HCT116 (cell line): ENCODE results near the gene CHRNA5. TPM values are rescaled to one million over a fixed set of nuclear protein-coding genes. Genes with fewer than 3 reads are reported as not detected.

Experiments used
- ATAC-seq: fragments of 200-7000 bp; cut with Tn5 transposase; 2 replicates; pipeline ENCODE4 v1.9.1; 2020; ENCODE audit warnings: mild to moderate bottlenecking, moderate library complexity
- BruUV-seq: library from RNA; stranded (reverse); fragments of 400-500 nt; replicated peaks from 2 replicates; lab custom pipeline; 2021; lab: Mats Ljungman, UMichigan
- CTCF ChIA-PET: fragments of 300-600 bp; sonication (Branson Sonifier 250); formaldehyde crosslinking; loops from one replicate; lab custom pipeline; 2021; ENCODE audit warnings: antibody characterized with exemption; lab: Charles Lee
- POLR2A ChIA-PET: fragments of 300-600, 350-600 bp; sonication (Branson Sonifier 250); formaldehyde crosslinking; loops from one replicate; lab custom pipeline; 2021; ENCODE audit warnings: antibody characterized with exemption; lab: Charles Lee
- RAD21 ChIA-PET, 2 experiments: fragments of 300-600 bp; sonication (Branson Sonifier 250); formaldehyde crosslinking; loops; one replicate each; lab custom pipeline; 2023; ENCODE audit warnings: low total read pairs in 2 of 2; ENCODE audit not compliant: uncharacterized antibody in 2 of 2, unreplicated experiment in 2 of 2, low non-redundant PET in 1 of 2; lab: Charles Lee
- DNase-seq: peaks from one replicate; pipeline ENCODE4 v3.0.0-alpha.2; 2010; ENCODE audit warnings: low read depth, low spot score
- H2AFZ ChIP-seq: fragments of 200-600 bp; shearing (Covaris generic), sonication (generic); 2 replicates; pipeline ENCODE4 v1.6.1; 2017; ENCODE audit warnings: low read depth, mixed run types, mixed read lengths, antibody characterized with exemption, low read length; ENCODE audit not compliant: poor library complexity, severe bottlenecking
- H3K27ac ChIP-seq: 2 replicates; pipeline ENCODE4 v1.5.1; 2012; ENCODE audit warnings: low read depth, low read length
- H3K27me3 ChIP-seq: fragments of 200-600 bp; sonication (generic); 2 replicates; pipeline ENCODE4 v1.6.1; 2016; ENCODE audit warnings: mixed run types, low read length, mixed read lengths; ENCODE audit not compliant: insufficient read depth
- H3K36me3 ChIP-seq, 2 experiments: fragments of 200-500 bp in 1 of 2; fragments of 200-600 bp in 1 of 2; sonication (Bioruptor generic) in 1 of 2; sonication (generic) in 1 of 2; 2 replicates each; pipeline versions ENCODE4 v1.5.1 to v1.6.1; 2014 to 2016; ENCODE audit warnings: low read length in 2 of 2, inconsistent platforms in 1 of 2, mixed read lengths in 1 of 2, mixed run types in 1 of 2; ENCODE audit not compliant: insufficient read depth in 2 of 2, control insufficient read depth in 1 of 2
- H3K4me1 ChIP-seq, 2 experiments: fragments of 200-600 bp in 1 of 2; sonication (generic) in 1 of 2; 2 replicates each; pipeline versions ENCODE4 v1.5.1 to v1.6.1; 2012 to 2017; ENCODE audit warnings: low read length in 2 of 2, inconsistent platforms in 1 of 2, mild to moderate bottlenecking in 1 of 2, mixed read lengths in 1 of 2, mixed run types in 1 of 2, moderate library complexity in 1 of 2; ENCODE audit not compliant: insufficient read depth in 2 of 2, control insufficient read depth in 1 of 2
- H3K4me2 ChIP-seq: fragments of 200-600 bp; sonication (generic); 2 replicates; pipeline ENCODE4 v1.6.1; 2017; ENCODE audit warnings: mixed run types, low read length, mixed read lengths
- H3K4me3 ChIP-seq, 2 experiments: fragments of 200-600 bp in 1 of 2; sonication (generic) in 1 of 2; replicated peaks in 1 of 2; 2 replicates each; pipeline ENCODE4 v1.5.1; 2011 to 2016; ENCODE audit warnings: low read length in 2 of 2, control low read depth in 1 of 2, low read depth in 1 of 2, mild to moderate bottlenecking in 1 of 2, mixed read lengths in 1 of 2, mixed run types in 1 of 2
- H3K79me2 ChIP-seq: fragments of 200-600 bp; sonication (generic); 2 replicates; pipeline ENCODE4 v1.6.1; 2017; ENCODE audit warnings: mild to moderate bottlenecking, mixed run types, low read length, moderate library complexity, mixed read lengths; ENCODE audit not compliant: insufficient read depth
- H3K9ac ChIP-seq: fragments of 200-600 bp; sonication (generic); 2 replicates; pipeline ENCODE4 v1.6.1; 2016; ENCODE audit warnings: low read length, mixed read lengths
- H3K9me2 ChIP-seq: fragments of 200-600 bp; sonication (generic), shearing (Covaris generic); 2 replicates; pipeline ENCODE4 v1.6.1; 2017; ENCODE audit warnings: mixed run types, mild to moderate bottlenecking, moderate library complexity; ENCODE audit not compliant: insufficient read depth
- H3K9me3 ChIP-seq, 2 experiments: fragments of 200-500 bp in 1 of 2; fragments of 200-600 bp in 1 of 2; sonication (Bioruptor generic) in 1 of 2; sonication (generic) in 1 of 2; 2 replicates each; pipeline ENCODE4 v1.6.1; 2014 to 2017; ENCODE audit warnings: low read length in 2 of 2, mixed read lengths in 2 of 2, inconsistent platforms in 1 of 2, low read depth in 1 of 2, mild to moderate bottlenecking in 1 of 2, mixed run types in 1 of 2, moderate library complexity in 1 of 2; ENCODE audit not compliant: control insufficient read depth in 1 of 2, insufficient read depth in 1 of 2
- H4K20me1 ChIP-seq: fragments of 200-600 bp; sonication (generic), shearing (Covaris generic); 2 replicates; pipeline ENCODE4 v1.6.1; 2017; ENCODE audit warnings: mixed run types, mild to moderate bottlenecking, moderate library complexity; ENCODE audit not compliant: insufficient read depth
- CBX3 ChIP-seq: IDR thresholded peaks from 2 replicates; pipeline ENCODE4 v1.6.1; 2012; ENCODE audit warnings: low read depth
- CEBPB ChIP-seq: IDR thresholded peaks from 2 replicates; pipeline ENCODE4 v1.6.1; 2012; ENCODE audit warnings: low read depth
- ELF1 ChIP-seq: IDR thresholded peaks from 2 replicates; pipeline ENCODE4 v1.6.1; 2012; ENCODE audit warnings: low read depth, borderline replicate concordance
- EZH2 ChIP-seq: fragments of 200-600 bp; sonication (generic); IDR thresholded peaks from 2 replicates; pipeline ENCODE4 v1.6.1; 2017; ENCODE audit warnings: antibody characterized with exemption, mixed run types
- EZH2phosphoT487 ChIP-seq: fragments of 200-600 bp; IDR thresholded peaks from 2 replicates; pipeline ENCODE4 v1.6.1; 2018; ENCODE audit warnings: antibody characterized with exemption, borderline replicate concordance
- FOSL1 ChIP-seq: IDR thresholded peaks from 2 replicates; pipeline ENCODE4 v1.6.1; 2012; ENCODE audit warnings: low read depth
- JUND ChIP-seq: IDR thresholded peaks from 2 replicates; pipeline ENCODE4 v1.6.1; 2012
- POLR2A ChIP-seq: IDR thresholded peaks from 2 replicates; pipeline ENCODE4 v1.7.0; 2011; ENCODE audit warnings: borderline replicate concordance; ENCODE audit not compliant: insufficient read depth, insufficient read length; ENCODE audit errors: extremely low read depth
- POLR2AphosphoS5 ChIP-seq: IDR thresholded peaks from 2 replicates; pipeline ENCODE4 v1.6.1; 2011; ENCODE audit warnings: mild to moderate bottlenecking, low read depth, low read length, moderate library complexity
- RAD21 ChIP-seq: IDR thresholded peaks from 2 replicates; pipeline ENCODE4 v1.6.1; 2012; ENCODE audit warnings: low read depth, mild to moderate bottlenecking
- SIN3A ChIP-seq: IDR thresholded peaks from 2 replicates; pipeline ENCODE4 v1.6.1; 2012; ENCODE audit warnings: low read depth
- SP1 ChIP-seq: IDR thresholded peaks from 2 replicates; pipeline ENCODE4 v1.6.1; 2012; ENCODE audit warnings: low read depth
- TCF7L2 ChIP-seq: IDR thresholded peaks from 2 replicates; pipeline ENCODE4 v1.7.0; 2011; ENCODE audit warnings: borderline replicate concordance, inconsistent platforms; ENCODE audit not compliant: insufficient read depth, insufficient read length; ENCODE audit errors: extremely low read depth
- YY1 ChIP-seq: IDR thresholded peaks from 2 replicates; pipeline ENCODE4 v1.6.1; 2011; ENCODE audit warnings: low read length, low read depth, moderate library complexity, mild to moderate bottlenecking; ENCODE audit not compliant: insufficient replicate concordance; ENCODE audit errors: extremely low read depth
- ZFX ChIP-seq: fragments of 450-650 bp; IDR thresholded peaks from 2 replicates; pipeline ENCODE4 v1.6.1; 2017
- ZNF274 ChIP-seq: fragments of 200-500 bp; sonication (Bioruptor generic); IDR thresholded peaks from 2 replicates; pipeline ENCODE4 v1.6.1; 2014; ENCODE audit warnings: mild to moderate bottlenecking, low read depth, low read length, inconsistent platforms
- intact Hi-C: fragments of 100-400 bp; cut with micrococcal nuclease; formaldehyde crosslinking; loops from 2 replicates; pipeline ENCODE4 v1.10.0; 2022
- total RNA-seq: library from RNA; stranded (reverse); gene quantifications from one replicate; pipeline ENCODE4 v1.2.1, GENCODE V29; 2021; ENCODE audit not compliant: unreplicated experiment
- TF ChIP-seq, protein P1 (sequence below), 3 experiments: fragments of 200-600 bp in 1 of 3; sonication (generic) in 1 of 3; IDR thresholded peaks in 2 of 3; conservative IDR thresholded peaks in 1 of 3; 2 replicates each; pipeline ENCODE4 v1.5.1; 2012 to 2017; ENCODE audit warnings: low read depth in 2 of 3, low read length in 2 of 3, antibody characterized with exemption in 1 of 3, borderline replicate concordance in 1 of 3, control low read depth in 1 of 3, mild to moderate bottlenecking in 1 of 3, mixed read lengths in 1 of 3, mixed run types in 1 of 3, moderate library complexity in 1 of 3; ENCODE audit not compliant: insufficient read depth in 1 of 3
- TF ChIP-seq, protein P2 (sequence below): IDR thresholded peaks from 2 replicates; pipeline ENCODE4 v1.6.1; 2012; ENCODE audit warnings: low read depth
- TF ChIP-seq, protein P3 (sequence below): IDR thresholded peaks from 2 replicates; pipeline ENCODE4 v1.6.1; 2011; ENCODE audit warnings: mild to moderate bottlenecking, low read length, moderate library complexity; ENCODE audit not compliant: insufficient replicate concordance; ENCODE audit errors: extremely low read depth
- TF ChIP-seq, protein P4 (sequence below): IDR thresholded peaks from 2 replicates; pipeline ENCODE4 v1.6.1; 2012

The CHRNA5 gene
- total RNA-seq, 1 experiment from 2014 or later = 25.2 TPM

DNA sequence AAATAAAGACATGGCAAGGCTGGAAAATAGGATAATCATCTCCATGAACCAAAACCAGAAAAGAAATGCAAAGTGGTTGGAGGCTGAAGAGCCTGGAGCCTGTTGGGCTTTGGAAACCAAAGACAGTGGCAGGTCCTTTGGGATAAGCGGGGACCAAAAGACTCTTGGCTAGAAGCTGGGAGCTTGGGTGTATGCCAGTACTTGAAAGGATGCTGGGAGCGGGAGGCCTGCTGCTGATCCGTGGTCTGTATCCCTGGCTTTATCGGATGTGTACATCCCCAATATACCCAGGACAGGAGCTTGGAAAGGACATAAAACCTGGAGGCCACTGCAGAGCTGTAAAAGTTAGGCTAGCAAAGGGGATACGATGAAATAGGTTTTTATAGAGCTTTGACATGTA is 77.0 kb downstream of the CHRNA5 start:
- intact Hi-C loops = no loop called here
- no peak for DNase-seq
- ChIA-PET CTCF (no interaction called here), POLR2A (interaction anchor here (0.7 kb wide), 1 partner anchor 42 kb away, joined by 3 read pairs; no protein-coding TSS in a partner anchor), RAD21 (no interaction called here)
- no peak for ATAC-seq
- H3K27ac ChIP-seq = no peak overlapping the region
- H2AFZ ChIP-seq = no peak overlapping the region
- peaks cover 2 to 15% of the 10 kb centered on the region in 2 experiments; a peak in 2 of 4 replicates for H3K4me1 ChIP-seq
- H3K4me3 ChIP-seq = no peak overlapping the region
- H3K9me2 ChIP-seq = no peaks in the 10 kb centered on the region
- BruUV-seq = no TSS peak
- H3K9ac ChIP-seq = no peak overlapping the region
- H4K20me1 ChIP-seq = no peaks in the 10 kb centered on the region
- H3K4me2 ChIP-seq = no peak overlapping the region
- TF ChIP-seq ELF1 = no peak
- TF ChIP-seq, protein P1, sequence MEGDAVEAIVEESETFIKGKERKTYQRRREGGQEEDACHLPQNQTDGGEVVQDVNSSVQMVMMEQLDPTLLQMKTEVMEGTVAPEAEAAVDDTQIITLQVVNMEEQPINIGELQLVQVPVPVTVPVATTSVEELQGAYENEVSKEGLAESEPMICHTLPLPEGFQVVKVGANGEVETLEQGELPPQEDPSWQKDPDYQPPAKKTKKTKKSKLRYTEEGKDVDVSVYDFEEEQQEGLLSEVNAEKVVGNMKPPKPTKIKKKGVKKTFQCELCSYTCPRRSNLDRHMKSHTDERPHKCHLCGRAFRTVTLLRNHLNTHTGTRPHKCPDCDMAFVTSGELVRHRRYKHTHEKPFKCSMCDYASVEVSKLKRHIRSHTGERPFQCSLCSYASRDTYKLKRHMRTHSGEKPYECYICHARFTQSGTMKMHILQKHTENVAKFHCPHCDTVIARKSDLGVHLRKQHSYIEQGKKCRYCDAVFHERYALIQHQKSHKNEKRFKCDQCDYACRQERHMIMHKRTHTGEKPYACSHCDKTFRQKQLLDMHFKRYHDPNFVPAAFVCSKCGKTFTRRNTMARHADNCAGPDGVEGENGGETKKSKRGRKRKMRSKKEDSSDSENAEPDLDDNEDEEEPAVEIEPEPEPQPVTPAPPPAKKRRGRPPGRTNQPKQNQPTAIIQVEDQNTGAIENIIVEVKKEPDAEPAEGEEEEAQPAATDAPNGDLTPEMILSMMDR (IDR thresholded peaks at IDR 0.05 in 2 of 3, conservative IDR thresholded peaks at IDR 0.05 in 1 of 3; ENCODE audit: borderline replicate concordance in 1 of 3, insufficient read depth in 1 of 3, low read depth in 2 of 3, low read length in 2 of 3) = no peak
- no peak for TF ChIP-seq TCF7L2
- TF ChIP-seq, protein P2, sequence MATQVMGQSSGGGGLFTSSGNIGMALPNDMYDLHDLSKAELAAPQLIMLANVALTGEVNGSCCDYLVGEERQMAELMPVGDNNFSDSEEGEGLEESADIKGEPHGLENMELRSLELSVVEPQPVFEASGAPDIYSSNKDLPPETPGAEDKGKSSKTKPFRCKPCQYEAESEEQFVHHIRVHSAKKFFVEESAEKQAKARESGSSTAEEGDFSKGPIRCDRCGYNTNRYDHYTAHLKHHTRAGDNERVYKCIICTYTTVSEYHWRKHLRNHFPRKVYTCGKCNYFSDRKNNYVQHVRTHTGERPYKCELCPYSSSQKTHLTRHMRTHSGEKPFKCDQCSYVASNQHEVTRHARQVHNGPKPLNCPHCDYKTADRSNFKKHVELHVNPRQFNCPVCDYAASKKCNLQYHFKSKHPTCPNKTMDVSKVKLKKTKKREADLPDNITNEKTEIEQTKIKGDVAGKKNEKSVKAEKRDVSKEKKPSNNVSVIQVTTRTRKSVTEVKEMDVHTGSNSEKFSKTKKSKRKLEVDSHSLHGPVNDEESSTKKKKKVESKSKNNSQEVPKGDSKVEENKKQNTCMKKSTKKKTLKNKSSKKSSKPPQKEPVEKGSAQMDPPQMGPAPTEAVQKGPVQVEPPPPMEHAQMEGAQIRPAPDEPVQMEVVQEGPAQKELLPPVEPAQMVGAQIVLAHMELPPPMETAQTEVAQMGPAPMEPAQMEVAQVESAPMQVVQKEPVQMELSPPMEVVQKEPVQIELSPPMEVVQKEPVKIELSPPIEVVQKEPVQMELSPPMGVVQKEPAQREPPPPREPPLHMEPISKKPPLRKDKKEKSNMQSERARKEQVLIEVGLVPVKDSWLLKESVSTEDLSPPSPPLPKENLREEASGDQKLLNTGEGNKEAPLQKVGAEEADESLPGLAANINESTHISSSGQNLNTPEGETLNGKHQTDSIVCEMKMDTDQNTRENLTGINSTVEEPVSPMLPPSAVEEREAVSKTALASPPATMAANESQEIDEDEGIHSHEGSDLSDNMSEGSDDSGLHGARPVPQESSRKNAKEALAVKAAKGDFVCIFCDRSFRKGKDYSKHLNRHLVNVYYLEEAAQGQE = no peak
- TF ChIP-seq ZNF274 = no peak
- TF ChIP-seq, protein P3, sequence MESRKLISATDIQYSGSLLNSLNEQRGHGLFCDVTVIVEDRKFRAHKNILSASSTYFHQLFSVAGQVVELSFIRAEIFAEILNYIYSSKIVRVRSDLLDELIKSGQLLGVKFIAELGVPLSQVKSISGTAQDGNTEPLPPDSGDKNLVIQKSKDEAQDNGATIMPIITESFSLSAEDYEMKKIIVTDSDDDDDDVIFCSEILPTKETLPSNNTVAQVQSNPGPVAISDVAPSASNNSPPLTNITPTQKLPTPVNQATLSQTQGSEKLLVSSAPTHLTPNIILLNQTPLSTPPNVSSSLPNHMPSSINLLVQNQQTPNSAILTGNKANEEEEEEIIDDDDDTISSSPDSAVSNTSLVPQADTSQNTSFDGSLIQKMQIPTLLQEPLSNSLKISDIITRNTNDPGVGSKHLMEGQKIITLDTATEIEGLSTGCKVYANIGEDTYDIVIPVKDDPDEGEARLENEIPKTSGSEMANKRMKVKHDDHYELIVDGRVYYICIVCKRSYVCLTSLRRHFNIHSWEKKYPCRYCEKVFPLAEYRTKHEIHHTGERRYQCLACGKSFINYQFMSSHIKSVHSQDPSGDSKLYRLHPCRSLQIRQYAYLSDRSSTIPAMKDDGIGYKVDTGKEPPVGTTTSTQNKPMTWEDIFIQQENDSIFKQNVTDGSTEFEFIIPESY = no peak
- TF ChIP-seq EZH2phosphoT487 = no peak
- TF ChIP-seq SP1 = no peak
- TF ChIP-seq CBX3 = no peak
- TF ChIP-seq YY1 = no peak
- TF ChIP-seq RAD21 = no peak
- TF ChIP-seq FOSL1 = no peak
- no peak for TF ChIP-seq POLR2AphosphoS5
- no peak for TF ChIP-seq EZH2
- TF ChIP-seq POLR2A = no peak
- no peak for TF ChIP-seq JUND
- no peak for TF ChIP-seq ZFX
- TF ChIP-seq SIN3A = no peak
- TF ChIP-seq CEBPB = no peak
- TF ChIP-seq, protein P4, sequence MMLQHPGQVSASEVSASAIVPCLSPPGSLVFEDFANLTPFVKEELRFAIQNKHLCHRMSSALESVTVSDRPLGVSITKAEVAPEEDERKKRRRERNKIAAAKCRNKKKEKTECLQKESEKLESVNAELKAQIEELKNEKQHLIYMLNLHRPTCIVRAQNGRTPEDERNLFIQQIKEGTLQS = no peak
- H3K79me2 ChIP-seq = no peaks in the 10 kb centered on the region
- no peaks in the 10 kb centered on the region for H3K9me3 ChIP-seq
- no peaks in the 10 kb centered on the region for H3K36me3 ChIP-seq
- no peaks in the 10 kb centered on the region for H3K27me3 ChIP-seq
